GM21390 (cell line): ENCODE data around the gene RIMS3.
"Not testable (repeated sequence)": the region's sequence is repeated elsewhere in the genome, so short reads cannot be mapped to it uniquely, and the experiment has no call there.

Experiments
- ATAC-seq: cut with Tn5 transposase; IDR thresholded peaks from one replicate; pipeline ENCODE4 v1.9.1; 2021; ENCODE audit not compliant: unreplicated experiment

Gene RIMS3

DNA sequence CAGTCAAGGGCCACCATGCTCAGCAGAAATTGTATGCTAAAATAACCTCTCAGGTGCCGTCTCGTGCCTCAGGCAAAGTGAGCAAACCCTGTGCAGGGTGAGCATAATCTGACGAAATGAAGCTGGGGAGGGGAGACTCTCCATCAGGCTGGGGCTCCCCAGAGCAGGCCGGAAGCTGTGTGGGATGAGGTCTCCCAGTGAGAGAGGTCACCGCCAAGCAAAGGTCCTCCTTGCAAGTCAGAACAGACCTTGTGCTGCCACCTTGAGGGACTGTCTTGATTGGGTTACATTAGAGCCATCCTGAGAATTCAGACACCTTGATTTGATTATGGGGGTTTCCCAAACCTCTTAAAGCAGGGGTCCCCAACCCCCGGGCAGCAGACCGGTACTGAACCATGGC lies 69.9 kb downstream of the RIMS3 start:
- no peak for ATAC-seq

DNA sequence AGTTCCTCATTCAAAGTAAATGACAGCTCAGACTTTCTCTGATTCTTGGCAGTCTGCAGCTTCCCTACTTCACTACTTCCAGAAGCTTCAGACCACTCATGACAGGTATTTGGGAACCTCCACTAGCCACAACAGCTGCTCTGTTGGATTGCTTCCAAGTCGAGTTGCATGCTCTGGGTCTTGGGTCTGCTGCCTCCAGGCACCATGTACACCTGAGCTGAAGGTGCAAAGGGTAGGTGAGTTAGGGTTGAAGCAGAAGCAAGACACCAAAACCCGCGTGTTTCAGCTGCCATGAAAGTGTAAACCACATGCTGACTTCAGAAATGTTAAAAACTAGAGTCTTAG lies 71.3 kb downstream of the RIMS3 start:
- no peak for ATAC-seq

DNA sequence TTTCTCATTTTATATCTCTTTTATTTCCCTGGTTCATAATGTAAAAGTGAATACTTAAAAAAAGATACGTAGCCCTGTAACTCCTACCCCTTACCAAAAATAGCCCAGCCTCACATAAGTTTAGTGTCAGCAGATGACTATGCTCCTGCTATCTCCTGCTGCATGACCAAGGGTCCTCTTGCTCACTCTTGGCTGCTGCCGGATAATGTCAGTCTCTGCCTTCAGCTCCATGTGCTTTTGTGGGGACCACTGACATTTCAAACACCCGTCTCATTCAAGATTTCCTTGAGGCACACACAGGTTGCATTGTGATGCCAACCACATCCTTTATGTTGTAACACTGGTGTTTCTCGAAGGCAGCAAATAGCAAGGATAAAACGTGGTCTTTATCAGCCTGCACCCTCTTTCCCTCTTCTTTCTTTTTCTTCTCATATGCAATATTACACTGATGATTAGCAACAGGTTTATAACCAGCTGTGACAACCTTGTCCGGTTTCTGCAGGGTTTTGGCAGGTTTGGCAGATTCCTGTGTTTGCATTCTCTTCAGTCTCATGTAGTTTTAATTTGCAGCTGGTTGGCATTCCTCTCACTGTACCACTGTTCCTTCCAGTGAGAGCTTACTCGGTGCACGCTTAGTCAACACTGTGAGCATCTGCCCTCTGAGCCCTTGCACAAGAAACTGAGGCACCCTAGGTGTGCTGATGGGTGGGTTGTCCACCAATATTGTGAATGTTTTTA lies 71.9 kb downstream of the RIMS3 start:
- ATAC-seq, result no peak

DNA sequence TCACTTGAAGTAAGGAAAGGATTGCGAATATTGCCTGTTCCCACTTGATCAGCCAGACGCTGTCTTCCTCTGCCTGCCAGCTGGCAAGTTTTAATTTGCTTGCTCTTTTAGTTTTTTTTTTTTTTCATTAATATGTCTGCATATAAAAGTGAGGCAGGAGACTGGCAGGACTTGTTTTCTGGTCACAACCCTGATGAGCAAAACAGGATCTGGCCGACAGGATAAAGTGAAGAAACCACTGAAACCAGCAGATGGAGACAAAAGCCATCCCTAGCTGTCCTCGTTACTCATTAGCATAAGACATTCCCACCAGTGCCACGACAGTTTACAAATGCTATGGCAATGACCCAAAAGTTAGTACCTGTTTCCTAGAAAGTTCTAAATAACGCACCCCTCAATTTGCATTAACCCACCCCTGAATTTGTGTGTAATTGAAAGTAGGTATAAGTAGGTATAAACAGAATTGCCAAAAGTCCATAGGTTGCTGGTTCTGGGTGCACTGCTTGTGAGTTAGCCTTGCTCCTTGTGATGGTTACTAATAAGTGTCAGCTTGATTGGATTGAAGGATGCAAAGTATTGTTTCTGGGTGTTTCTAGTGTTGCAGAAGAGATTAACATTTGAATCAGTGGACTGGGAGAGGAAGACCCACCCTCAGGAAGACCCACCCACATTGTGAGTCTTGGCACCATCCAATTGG lies 73.2 kb downstream of the RIMS3 start:
- ATAC-seq, result no peak

DNA sequence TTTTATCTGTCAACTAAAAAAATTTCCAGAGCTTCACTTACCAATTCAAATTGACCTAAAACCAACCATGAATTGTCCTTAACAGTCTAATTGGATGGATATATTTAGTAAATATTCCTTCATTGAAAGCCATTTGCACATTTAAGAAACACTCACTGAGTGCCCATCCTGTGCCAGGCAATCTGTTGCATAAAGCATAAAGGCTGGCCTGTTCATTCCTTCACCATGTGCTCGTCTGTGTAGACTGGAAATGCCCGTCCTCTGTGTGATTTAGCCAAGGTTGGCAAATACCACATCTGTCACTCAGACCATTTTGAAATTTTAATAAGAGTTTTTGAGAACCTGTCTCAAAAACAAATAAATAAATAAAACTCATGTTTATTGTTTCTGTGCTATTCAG lies 76.9 kb downstream of the RIMS3 start:
- no peak for ATAC-seq

DNA sequence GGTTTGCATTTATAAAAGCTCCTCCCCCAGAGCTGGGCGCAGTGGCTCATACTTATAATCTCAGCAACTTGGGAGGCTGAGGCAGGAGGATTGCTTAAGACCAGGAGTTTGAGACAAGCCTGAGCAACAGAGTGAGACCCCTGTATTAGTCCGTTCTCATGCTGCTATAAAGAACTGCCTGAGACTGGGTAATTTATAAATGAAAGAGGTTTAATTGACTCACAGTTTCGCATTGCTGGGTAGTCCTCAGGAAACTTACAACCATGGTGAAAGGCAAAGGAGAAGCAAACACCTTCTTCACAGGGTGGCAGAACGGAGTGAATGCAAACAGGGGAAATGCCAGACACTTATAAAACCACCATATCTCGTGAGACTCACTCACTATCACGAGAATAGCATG lies 81.5 kb downstream of the RIMS3 start:
- ATAC-seq, result no peak

DNA sequence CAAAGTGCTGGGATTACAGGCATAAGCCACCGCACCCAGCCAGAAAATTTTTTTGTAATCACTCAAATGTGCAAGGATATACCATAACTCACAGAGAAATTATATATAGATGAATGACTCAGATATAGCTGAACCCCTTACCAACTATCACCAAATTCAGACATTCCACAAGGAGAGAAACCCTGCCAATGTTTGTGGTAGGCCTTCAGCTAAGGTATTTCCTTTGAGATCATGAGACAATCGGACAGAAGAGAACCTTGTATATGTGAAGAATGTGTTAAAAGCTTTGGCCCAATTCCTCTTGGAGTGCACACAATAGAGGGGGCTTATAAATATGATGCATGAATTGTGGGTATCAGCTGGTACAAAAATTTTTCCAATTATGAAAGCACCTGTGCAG lies 83.4 kb downstream of the RIMS3 start:
- no peak for ATAC-seq

DNA sequence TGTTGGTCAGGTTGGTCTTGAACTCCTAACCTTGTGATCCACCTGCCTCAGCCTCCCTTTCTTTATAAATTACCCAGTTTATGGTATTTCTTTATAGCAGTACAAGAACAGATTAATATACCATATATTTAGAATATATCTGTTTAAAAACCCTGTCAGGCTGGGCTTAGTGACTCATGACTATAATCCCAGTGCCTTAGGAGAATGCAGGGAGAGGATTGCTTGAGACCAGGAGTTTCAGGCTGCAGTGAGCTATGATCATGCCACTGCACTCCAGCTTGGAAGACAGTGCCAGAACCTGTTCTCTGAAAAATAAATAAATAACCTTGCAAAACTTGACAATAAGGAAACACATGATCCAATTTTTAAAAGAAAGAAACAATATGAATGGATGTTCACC lies 90.1 kb downstream of the RIMS3 start:
- ATAC-seq, result no peak

DNA sequence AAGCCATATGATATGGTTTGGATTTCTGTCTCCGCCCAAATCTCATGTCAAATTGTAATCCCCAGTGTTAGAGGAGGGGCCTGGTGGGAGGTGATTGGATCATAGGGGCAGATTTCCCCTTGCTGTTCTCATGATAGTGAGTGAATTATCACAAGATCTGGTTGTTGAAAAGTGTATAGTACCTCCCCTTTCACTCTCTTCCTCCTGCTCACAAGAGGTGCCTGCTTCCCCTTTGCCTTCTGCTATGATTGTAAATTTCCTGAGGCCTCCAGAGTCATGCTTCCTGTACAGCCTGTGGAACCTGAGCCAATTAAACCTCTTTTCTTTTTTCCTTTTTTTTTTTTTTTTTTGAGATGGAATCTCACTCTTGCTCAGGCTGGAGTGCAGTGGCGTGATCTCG lies 90.7 kb downstream of the RIMS3 start:
- not testable (repeated sequence) for ATAC-seq
